Sciatic nerve (tissue), 2 donors: ENCODE measurements around the gene CHRNE. TPM values are rescaled to one million over a fixed set of nuclear protein-coding genes. Genes with fewer than 3 reads are reported as not detected.
"Not testable (repeated sequence)": the region's sequence is repeated elsewhere in the genome, so short reads cannot be mapped to it uniquely, and the experiment has no call there.

Source experiments
- ATAC-seq: fragments of 200-7000 bp; cut with Tn5 transposase; one replicate; pipeline ENCODE4 v1.9.1; 2020; ENCODE audit warnings: mild to moderate bottlenecking, moderate library complexity
- DNase-seq: peaks from one replicate; pipeline ENCODE4 v3.0.0-alpha.2; 2020; ENCODE audit warnings: low spot score
- intact Hi-C: fragments of 100-400 bp; cut with DNase I; formaldehyde crosslinking; loops from one replicate; pipeline ENCODE4 v1.14.2; 2022
- total RNA-seq: library from RNA; stranded (reverse); fragmentation: NEBNext Ultra II Directional; extraction: Animal tissue kit (Norgen Biotek cat#: 25700); gene quantifications from one replicate; pipeline ENCODE4 v1.2.1, GENCODE V29; 2021
- donor health status: DM: no; HTN: no; CAD: no.
- donor health status: DM: no; HTN: no; CAD: no.

CHRNE gene
- total RNA-seq, 1 donor from 2014 or later: 2.3 TPM

DNA sequence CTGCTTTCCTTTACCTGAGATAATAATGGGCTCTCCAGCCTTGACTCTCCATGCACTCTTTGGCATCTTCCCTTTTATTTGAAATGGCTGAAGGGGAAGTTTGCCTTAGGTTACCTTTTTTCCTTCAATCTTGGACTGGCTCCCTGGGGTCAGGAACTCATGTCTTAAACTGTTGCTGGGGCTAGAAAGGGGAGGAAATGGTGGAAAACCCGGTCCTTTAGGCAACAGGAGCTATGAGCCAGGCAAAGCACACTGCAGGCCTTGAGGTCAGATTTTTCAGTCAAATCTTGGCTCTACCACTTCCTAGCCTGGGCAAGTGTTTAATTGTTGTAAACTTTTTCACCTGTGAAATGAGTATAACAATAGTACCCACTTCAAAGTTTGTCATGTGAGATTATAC is 39.6 kb downstream of the CHRNE start:
- DNase-seq: no peak
- intact Hi-C loops: no loop called here
- ATAC-seq: no peak

DNA sequence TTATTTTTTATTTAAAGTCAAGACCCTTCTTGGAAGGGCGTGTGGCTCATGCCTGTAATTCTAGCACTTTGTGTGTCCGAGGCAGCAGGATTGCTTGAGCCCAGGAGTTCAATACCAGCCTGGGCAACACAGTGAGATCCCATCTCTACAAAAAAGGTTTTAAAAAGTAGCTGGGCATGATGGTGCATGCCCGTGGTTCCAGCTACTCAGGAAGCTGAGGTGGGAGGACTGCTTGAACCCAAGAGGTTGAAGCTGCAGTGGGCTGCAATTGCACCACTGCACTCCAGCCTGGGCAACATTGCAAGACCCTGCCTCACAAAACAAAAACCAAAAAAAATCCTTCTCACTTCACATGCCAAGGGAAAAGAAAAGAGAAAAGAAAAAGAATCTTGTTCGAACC is 40.2 kb downstream of the CHRNE start:
- no peak for ATAC-seq
- intact Hi-C loops: no loop called here
- DNase-seq: no peak

DNA sequence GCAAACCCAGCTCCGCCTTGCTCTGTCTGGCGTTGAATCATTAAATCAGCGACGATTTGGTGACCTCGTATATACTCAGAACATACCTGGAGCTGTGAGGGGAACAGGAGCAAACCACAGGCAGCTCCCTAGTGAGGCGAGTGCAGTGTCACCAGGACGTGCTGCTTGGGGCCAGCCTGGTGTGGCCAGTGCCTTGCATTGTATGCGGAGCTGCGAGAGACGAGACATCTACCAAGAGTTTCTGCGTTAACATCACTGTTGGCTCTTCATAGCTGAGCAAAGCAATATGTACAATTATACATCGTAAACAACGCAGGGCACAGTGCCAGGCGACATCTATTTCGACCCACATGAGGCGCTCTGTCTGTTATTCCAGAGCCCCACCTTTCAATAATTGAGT is 41.8 kb downstream of the CHRNE start:
- intact Hi-C loops: no loop called here
- no peak for ATAC-seq

DNA sequence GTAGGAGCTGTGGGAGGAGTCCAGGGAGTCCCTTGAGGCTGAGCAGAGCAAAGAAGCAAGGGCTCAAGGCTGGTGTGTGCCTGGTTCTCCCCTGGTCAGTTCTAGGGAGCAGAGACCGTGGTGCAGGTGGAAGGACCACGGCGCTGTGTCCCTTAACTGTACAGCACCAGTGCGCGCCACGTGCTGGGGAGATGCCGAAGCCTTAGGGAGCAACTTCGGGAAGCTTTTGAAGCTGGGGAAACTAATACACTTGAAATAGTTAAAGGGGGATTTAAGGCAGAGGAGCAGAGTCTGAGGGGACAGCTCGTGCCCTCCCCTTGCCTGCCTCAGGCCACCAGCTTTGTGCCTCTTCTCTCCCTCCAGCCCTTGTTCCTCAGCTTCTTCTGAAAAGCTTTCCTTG is 42.2 kb downstream of the CHRNE start:
- DNase-seq (no peak), ATAC-seq (no peak)
- intact Hi-C loops: no loop called here

More for the DNA sequence above, 41.8 kb downstream of the CHRNE start:
- DNase-seq: no peak

DNA sequence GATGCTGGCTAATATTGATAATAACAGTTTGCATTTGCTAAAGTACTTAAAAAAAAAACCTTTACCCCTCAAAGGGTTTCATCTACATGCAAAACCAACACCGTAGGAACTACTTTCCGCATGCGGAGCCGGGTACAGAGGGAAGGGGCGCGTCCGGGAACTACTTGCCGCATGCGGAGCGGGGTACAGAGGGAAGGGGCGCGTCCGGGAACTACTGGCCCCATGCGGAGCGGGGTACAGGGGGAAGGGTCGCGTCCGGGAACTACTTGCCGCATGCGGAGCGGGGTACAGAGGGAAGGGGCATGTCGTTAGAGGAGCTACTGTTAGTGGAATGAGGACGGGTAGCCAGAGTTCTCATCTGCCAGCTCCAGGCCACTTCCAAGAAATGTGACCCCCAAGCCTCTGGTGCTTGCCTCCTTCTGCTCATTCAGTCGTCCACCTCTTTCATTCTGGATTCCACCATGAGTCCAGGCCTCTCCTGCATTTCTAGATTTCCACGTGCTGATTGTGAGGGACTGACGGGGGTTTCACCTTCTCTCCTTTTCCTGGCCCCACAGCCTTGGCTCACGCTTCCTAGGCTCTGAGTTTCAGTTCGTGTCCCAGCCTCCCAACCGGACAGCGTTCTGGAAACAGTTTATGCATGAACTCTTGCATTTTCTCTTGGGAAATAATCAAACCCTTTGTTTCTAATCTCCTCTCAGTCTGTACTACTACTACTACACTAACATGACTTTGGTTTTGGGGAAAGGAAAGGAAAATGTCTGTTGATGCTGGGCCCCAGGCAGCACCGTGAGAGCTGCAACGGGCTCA is 42.9 kb downstream of the CHRNE start:
- intact Hi-C loops: no loop called here
- no peak for ATAC-seq
- no peak for DNase-seq

DNA sequence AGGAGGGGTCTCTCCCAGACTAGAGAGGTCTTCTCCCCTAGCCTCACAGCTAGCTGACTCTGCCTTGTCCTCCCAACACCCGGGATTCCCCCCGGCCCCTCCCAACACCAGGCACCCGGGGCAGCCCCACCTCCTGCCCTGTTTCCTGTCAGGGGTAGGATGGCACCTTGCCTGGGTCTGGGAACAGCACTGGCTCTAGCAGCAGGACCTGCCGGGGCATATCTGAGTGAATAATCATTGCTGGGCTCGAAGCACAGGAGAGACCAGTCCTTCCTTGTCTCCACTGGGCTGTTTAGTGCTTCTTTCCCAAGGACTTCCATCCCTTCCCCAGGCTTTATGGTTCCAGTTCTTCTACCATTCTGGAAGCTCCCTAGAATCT is 44.0 kb downstream of the CHRNE start:
- intact Hi-C loops: no loop called here
- peak; percentile 38 for ATAC-seq
- DNase-seq: no peak

DNA sequence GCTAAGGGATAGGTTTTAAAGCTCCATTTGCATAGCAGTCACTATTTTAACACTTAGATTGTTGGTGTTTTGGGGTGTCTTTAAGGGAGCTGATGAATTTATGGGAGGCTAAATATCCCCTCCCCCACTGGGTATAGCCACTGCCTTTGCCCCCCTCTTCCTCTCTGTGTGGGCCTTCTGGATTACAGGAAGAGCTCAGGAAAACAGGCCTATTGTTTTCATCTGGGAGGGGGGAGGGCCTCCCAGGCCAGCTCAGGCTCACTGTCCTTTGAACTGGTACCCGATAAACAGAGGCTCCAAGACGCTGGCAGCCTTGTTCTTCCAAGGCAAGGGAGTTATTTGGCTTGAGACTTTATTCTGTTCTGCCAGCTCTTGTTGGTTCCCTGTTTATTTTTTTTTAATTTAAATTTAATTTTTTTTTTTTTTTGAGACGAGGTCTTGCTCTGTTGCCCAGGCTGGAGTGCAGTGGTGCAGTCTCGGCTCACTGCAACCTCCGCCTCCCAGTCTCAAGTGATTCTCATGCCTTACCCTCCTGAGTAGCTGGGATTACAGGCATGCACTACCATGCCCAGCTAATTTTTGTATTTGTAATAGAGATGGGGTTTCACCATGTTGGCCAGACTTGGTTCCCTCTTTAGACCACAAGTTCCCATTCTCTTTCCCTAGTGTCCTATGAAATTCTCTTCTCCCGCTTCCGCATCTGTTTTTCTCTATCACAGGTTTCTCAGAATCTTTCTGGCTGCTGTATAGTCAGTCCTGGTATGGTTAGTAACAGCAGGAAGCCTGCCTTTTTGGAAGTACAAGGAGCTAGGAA is 44.6 kb downstream of the CHRNE start:
- intact Hi-C loops: no loop called here
- DNase-seq (no peak), ATAC-seq (peak; percentile 88)

DNA sequence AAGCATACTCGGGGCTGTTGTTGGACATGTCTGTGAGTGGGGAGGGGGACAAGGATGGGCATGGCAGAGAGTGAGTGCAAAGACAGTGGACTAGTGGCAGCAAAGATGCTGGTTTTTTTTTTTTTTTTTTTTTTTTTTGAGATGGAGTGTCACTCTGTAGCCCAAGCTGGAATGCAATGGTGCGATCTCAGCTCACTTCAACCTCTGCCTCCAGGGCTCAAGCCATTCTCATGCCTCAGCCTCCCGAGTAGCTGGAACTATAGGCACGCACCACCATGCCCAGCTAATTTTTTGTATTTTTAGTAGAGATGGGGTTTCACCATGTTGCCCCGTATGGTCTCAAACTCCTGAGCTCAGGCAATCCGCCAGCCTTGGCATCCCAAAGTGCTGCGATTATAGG is 45.6 kb downstream of the CHRNE start:
- ATAC-seq, DNase-seq, intact Hi-C loops: not testable (repeated sequence)

DNA sequence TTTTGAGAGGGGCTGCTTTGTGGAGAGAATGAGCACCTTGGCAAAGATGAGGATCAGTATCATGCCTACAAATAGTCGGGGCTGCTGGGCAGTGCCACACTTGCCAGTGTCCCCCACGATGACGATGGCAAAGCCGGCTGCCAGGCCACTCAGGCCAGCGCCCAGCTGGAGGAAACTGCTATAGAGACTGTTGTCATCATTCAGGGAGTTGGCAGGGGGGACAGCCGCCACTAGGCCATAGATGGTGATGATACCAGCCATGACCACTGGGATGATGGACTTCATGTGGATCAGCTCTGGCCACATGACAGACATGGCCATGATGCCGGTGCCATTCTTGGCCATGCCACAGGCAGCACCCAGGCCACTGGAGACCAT is 46.0 kb downstream of the CHRNE start:
- ATAC-seq (no peak), DNase-seq (no peak)
- intact Hi-C loops: no loop called here

DNA sequence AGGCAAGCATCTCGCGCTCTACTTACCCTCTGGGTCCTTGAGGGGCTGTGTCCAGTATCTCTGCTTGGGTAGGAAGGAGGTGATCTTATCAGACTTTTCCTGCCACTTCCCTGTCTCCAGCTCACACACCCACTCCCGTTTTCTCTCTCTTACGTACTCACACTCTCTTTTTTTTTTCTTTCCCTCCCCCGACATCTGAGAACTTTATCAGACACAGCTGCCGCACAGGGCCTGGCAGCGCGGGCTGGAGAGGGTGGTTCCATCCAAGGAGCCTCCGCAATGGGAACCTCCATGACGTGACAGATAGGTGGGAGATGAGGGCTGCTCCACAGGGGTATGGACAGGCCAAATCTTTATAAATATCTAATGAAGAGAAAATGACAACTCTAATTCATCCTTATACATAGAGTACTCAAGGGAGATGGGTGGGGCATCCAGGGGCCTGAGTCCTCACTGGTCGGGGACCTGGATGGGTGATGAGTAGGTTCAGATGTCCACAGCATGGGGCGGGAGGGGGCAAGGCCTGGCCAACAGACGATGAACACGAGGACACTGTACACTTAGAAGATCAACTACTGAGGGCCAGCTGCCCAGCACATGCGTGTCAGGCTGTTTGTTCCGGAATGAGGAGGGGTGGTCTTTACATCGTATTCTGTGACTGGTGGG is 46.5 kb downstream of the CHRNE start:
- no peak for DNase-seq
- intact Hi-C loops: no loop called here
- no peak for ATAC-seq

DNA sequence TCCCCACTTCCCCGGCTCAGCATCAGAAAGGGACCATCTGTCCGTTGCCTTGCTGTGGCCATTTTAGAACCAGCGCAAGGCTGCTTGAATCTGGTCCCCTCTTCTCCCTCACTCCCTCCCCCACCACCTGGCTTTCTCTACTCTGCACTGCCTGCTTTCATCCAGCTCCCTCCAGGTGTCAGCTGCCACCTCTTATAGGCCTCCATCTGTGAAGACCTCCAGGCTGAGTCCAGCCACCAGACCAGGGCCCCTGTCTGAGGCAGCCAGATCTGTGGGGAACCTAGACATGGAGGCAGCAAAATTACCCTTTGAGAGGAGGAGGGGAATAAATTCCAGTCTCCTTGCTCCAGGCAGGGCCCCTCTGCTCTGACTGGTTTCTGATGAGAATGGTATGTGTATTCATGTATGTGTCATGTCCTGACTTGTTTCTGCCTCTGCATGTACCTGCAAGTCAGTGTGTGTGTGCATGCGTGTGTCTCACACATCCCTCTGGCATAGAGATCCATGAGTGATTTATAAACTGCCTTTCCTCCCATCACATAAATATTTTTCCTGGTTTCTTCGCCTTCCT is 48.7 kb downstream of the CHRNE start:
- intact Hi-C loops: no loop called here
- DNase-seq (no peak), ATAC-seq (no peak)

DNA sequence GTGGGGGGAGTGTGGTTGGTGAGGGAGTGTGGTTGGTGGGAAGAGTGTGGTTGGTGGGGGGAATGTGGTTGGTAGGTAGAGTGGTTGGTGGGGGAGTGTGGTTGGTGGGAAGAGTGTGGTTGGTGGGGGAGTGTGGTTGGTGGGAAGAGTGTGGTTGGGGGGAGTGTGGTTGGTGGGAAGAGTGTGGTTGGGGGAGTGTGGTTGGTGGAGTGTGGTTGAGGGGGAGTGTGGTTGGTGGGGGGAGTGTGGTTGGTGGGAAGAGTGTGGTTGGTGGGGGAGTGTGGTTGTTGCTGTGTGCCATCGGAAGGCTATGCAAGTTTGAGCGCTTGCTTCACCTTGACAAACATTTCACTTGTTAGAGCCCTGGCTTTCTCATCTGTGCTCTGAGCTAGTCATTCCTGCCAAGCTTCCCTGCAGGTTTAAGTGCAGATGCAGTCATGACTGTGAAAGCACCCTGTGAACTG is 49.7 kb downstream of the CHRNE start:
- no peak for DNase-seq
- intact Hi-C loops: no loop called here
- ATAC-seq: no peak

DNA sequence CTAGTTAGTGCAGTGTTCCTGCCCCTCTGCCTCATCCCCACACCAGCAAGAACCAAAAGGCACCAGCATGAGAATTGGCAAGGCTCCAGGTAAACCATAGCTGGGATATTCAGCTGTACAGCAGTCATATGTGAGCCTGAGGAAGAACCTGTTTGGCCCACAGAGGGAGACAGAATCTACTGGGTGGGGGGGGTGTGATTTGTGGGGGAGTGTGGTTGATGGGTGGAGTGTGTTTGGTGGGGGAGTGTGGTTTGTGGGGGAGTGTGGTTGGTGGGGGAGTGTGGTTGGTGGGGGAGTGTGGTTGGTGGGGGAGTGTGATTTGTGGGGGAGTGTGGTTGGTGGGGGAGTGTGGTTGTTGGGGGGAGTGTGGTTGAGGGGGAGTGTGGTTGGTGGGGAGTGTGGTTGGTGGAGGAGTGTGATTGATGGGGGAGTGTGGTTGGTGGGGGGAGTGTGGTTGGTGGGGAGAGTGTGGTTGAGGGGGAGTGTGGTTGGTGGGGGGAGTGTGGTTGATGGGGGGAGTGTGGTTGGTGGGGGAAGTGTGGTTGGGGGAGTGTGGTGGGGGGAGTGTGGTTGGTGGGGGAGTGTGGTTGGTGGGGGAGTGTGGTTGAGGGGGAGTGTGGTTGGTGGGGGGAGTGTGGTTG is 50.2 kb downstream of the CHRNE start:
- intact Hi-C loops: no loop called here
- no peak for DNase-seq
- ATAC-seq: no peak

DNA sequence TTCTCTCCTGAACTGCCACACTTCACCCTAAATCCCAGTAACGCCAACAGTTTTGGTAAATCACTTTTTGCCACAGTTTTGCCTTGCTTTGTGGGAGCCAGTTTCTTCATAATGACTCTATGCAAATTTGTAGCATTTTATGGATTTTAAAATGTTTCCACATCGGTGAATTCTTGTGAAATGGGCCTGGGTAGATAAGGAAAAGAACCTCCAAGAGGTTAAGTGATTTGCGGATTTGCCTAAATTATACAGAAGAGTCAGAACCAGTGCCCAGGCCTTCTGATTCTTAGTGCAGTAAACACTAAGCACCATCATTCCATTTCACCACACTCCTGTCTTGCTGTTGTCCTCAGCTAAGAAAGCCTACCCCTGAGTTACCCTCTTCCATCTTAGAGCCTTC is 51.8 kb downstream of the CHRNE start:
- ATAC-seq (no peak), DNase-seq (no peak)
- intact Hi-C loops: no loop called here

DNA sequence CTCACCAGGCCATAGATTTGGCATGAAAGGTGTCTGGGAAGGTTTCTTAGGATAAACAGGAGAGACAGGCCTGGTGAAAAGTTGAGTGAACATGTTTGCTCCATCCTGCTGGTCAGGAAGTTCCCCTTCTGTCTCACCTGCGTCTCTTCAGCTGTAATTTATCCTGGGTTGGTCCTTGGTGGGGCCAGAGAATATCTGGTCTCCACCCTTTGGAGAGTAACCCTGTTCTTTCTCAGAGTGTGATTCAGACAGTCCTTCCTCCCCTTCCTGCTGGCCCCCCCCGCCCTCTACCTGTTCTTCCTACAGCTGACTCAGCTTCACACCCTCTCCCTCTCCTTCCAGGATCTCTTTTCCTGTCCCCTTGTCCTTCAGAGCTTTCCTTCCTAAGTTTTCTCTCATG is 52.7 kb downstream of the CHRNE start:
- no peak for DNase-seq
- ATAC-seq: no peak
- intact Hi-C loops: no loop called here

DNA sequence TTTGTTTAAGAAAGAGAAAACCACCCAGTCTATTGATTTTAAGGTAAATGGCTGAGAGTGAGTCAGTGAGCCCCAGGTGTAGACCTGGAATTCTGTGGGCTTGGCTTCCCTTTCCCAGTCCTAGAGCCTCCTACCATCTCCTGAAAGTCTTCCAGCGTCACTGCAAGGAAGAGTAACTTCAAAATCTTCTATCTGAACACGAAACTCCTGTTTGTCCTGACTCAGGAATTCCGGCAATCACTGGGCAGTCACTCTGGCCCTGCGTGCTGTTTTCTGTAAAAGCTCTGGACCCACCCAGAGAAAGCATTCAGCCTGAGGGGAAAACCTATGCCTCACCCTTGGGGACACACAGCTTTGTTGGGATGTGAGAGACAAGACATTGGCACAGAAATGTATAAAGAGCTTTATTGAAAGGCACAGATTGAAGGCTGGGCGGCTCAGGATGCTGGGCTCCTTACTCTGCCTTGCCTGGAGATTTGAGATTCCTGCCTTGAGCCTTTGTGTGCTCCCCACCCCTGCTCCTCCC is 53.8 kb downstream of the CHRNE start:
- no peak for DNase-seq
- ATAC-seq: no peak
- intact Hi-C loops: loop anchor here (5.0 kb wide), 1 partner anchor 33 kb away; no protein-coding TSS in a partner anchor
